Erythroblast (primary cell): ENCODE results near the gene ICE2.

Experiments
- GATA1 ChIP-seq: IDR thresholded peaks from 2 replicates; pipeline ENCODE4 v1.6.1; 2011; ENCODE audit warnings: low read depth, mild to moderate bottlenecking, control low read depth, low read length, moderate library complexity
- POLR2A ChIP-seq: IDR thresholded peaks from 2 replicates; pipeline ENCODE4 v1.6.1; 2011; ENCODE audit warnings: mild to moderate bottlenecking, low read length

DNA sequence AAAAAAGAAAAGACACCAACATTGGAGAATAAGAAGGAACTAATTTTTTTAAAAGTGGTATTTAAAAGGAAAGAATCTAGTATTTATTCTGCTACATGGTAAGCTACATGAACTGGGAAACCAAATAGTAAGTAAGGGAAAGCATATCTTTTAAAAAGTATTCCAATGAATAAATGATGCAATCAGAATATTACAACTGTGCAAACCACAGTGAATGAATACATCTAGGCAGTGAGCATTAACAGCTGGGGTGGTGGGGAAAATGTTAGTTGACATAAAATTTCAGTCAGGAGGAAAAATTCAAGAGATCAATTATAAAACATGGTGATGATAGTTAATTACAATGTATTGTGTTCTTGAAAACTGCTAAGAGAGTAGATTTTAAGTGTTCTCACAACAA, 16.9 kb downstream of the ICE2 start:
- TF ChIP-seq POLR2A (no peak), GATA1 (no peak)
